Activated naive CD4-positive, alpha-beta T cell treated with anti-CD3 and anti-CD28 coated beads, Interleukin-2, amount 10 ng/mL, durations not matched to agents 7 days and 5 days (primary cell): ENCODE results near the gene ERRFI1.
A peak's percentile ranks its signal among the peaks of the same experiment; 100 is the strongest.

Experiments
- CTCF ChIA-PET: fragments of 350-600 bp; sonication (Branson Sonifier 250); formaldehyde crosslinking; loops from one replicate; lab custom pipeline; 2021; ENCODE audit warnings: antibody characterized with exemption; lab: Charles Lee
- DNase-seq: peaks from one replicate; pipeline ENCODE4 v3.0.0-alpha.2; 2020
- H3K27ac Mint-ChIP-seq: one replicate; pipeline ENCODE4 v1.8.0; 2021; ENCODE audit warnings: mild to moderate bottlenecking, moderate library complexity, mixed read lengths
- H3K27me3 Mint-ChIP-seq: one replicate; pipeline ENCODE4 v1.8.0; 2021; ENCODE audit warnings: mild to moderate bottlenecking, mixed read lengths
- H3K36me3 Mint-ChIP-seq: one replicate; pipeline ENCODE4 v1.8.0; 2021; ENCODE audit warnings: mixed read lengths
- H3K4me1 Mint-ChIP-seq: one replicate; pipeline ENCODE4 v1.8.0; 2021; ENCODE audit warnings: mixed read lengths
- H3K4me3 Mint-ChIP-seq: one replicate; pipeline ENCODE4 v1.8.0; 2021; ENCODE audit warnings: mild to moderate bottlenecking, moderate library complexity, mixed read lengths
- H3K9me3 Mint-ChIP-seq: one replicate; pipeline ENCODE4 v1.8.0; 2021; ENCODE audit warnings: mixed read lengths

ERRFI1 gene

GRCh38 chr1:7992885-7993284 is 33.2 kb downstream of the ERRFI1 start:
- DNase-seq: no peak
- peaks cover 14% of the 10 kb centered on the region for H3K36me3 Mint-ChIP-seq
- H3K9me3 Mint-ChIP-seq: no peaks in the 10 kb centered on the region
- no peaks in the 10 kb centered on the region for H3K4me1 Mint-ChIP-seq
- H3K4me3 Mint-ChIP-seq: no peak overlapping the region
- no peak overlapping the region for H3K27ac Mint-ChIP-seq
- no peaks in the 10 kb centered on the region for H3K27me3 Mint-ChIP-seq
- CTCF ChIA-PET: interaction anchor here (0.6 kb wide), 1 partner anchor 136 kb away, joined by 3 read pairs; no protein-coding TSS in a partner anchor

- CTCF ChIA-PET: interaction anchor here (0.8 to 1.4 kb wide), 2 partner anchors 10 to 357 kb away, joined by 3 read pairs; no protein-coding TSS in a partner anchor
- Mint-ChIP-seq H3K9me3 (no peaks in the 10 kb centered on the region), H3K27ac (no peak overlapping the region), H3K27me3 (no peaks in the 10 kb centered on the region), H3K4me1 (no peaks in the 10 kb centered on the region), H3K4me3 (no peak overlapping the region), H3K36me3 (peaks cover 13% of the 10 kb centered on the region)
- DNase-seq: no peak
Measured at GRCh38 chr1:7991504-7992440, 34.3 kb downstream of the ERRFI1 start.

- H3K4me3 Mint-ChIP-seq: no peak overlapping the region
- no peaks in the 10 kb centered on the region for H3K9me3 Mint-ChIP-seq
- H3K27ac Mint-ChIP-seq: peak overlapping the region; percentile 4
Measured at GRCh38 chr1:7989762-7990428, 36.2 kb downstream of the ERRFI1 start.

GRCh38 chr1:7988576-7988975 is 37.5 kb downstream of the ERRFI1 start:
- no peak for DNase-seq
- no peaks in the 10 kb centered on the region for H3K27me3 Mint-ChIP-seq
- no peaks in the 10 kb centered on the region for H3K4me1 Mint-ChIP-seq
- peaks cover 32% of the 10 kb centered on the region for H3K36me3 Mint-ChIP-seq
- H3K9me3 Mint-ChIP-seq: no peaks in the 10 kb centered on the region
- H3K4me3 Mint-ChIP-seq: no peak overlapping the region
- CTCF ChIA-PET: interaction anchor here (0.7 to 1.5 kb wide), 2 partner anchors 13 to 88 kb away, joined by 3 to 9 read pairs; no protein-coding TSS in a partner anchor
- no peak overlapping the region for H3K27ac Mint-ChIP-seq

More at GRCh38 chr1:7989762-7990428, 36.2 kb downstream of the ERRFI1 start:
- peaks cover 21% of the 10 kb centered on the region for H3K36me3 Mint-ChIP-seq
- H3K4me1 Mint-ChIP-seq: no peaks in the 10 kb centered on the region
- CTCF ChIA-PET: no interaction called here
- DNase-seq: no peak
- no peaks in the 10 kb centered on the region for H3K27me3 Mint-ChIP-seq

- no peaks in the 10 kb centered on the region for H3K27me3 Mint-ChIP-seq
- no peaks in the 10 kb centered on the region for H3K9me3 Mint-ChIP-seq
- peaks cover 36% of the 10 kb centered on the region for H3K36me3 Mint-ChIP-seq
- CTCF ChIA-PET: interaction anchor here (1.5 kb wide), 1 partner anchor 12 kb away, joined by 9 read pairs; no protein-coding TSS in a partner anchor
- H3K4me3 Mint-ChIP-seq: no peak overlapping the region
- H3K27ac Mint-ChIP-seq: no peak overlapping the region
- DNase-seq: no peak
- peaks cover under 1% of the 10 kb centered on the region for H3K4me1 Mint-ChIP-seq
Measured at GRCh38 chr1:7987528-7987927, 38.6 kb downstream of the ERRFI1 start.

GRCh38 chr1:7985851-7986612 is 40.1 kb downstream of the ERRFI1 start:
- Mint-ChIP-seq H3K9me3 (no peaks in the 10 kb centered on the region), H3K27ac (peak overlapping the region; percentile 39), H3K4me1 (peaks cover 4% of the 10 kb centered on the region), H3K4me3 (no peak overlapping the region), H3K36me3 (peaks cover 38% of the 10 kb centered on the region), H3K27me3 (no peaks in the 10 kb centered on the region)
- no peak for DNase-seq
- CTCF ChIA-PET: no interaction called here

- H3K4me3 Mint-ChIP-seq: no peak overlapping the region
- no peak overlapping the region for H3K27ac Mint-ChIP-seq
- DNase-seq: no peak
- H3K9me3 Mint-ChIP-seq: no peaks in the 10 kb centered on the region
- H3K4me1 Mint-ChIP-seq: peaks cover 4% of the 10 kb centered on the region
- CTCF ChIA-PET: interaction anchor here (0.9 to 2.1 kb wide), 2 partner anchors 9 to 30 kb away, joined by 3 to 5 read pairs; no protein-coding TSS in a partner anchor
- peaks cover 38% of the 10 kb centered on the region for H3K36me3 Mint-ChIP-seq
- no peaks in the 10 kb centered on the region for H3K27me3 Mint-ChIP-seq
Measured at GRCh38 chr1:7984811-7985210, 41.3 kb downstream of the ERRFI1 start.

GRCh38 chr1:7983086-7983778 is 42.9 kb downstream of the ERRFI1 start:
- no peak for DNase-seq
- CTCF ChIA-PET: interaction anchor here (0.6 to 4.5 kb wide), 9 partner anchors 8 to 333 kb away, joined by 3 to 28 read pairs (median 3); no protein-coding TSS in a partner anchor
- Mint-ChIP-seq H3K27me3 (no peaks in the 10 kb centered on the region), H3K4me1 (peaks cover 4% of the 10 kb centered on the region), H3K27ac (no peak overlapping the region), H3K36me3 (peaks cover 43% of the 10 kb centered on the region), H3K4me3 (no peak overlapping the region), H3K9me3 (no peaks in the 10 kb centered on the region)

GRCh38 chr1:7980984-7981383 is 45.1 kb downstream of the ERRFI1 start:
- no peak for DNase-seq
- Mint-ChIP-seq H3K27me3 (no peaks in the 10 kb centered on the region), H3K4me1 (peaks cover 4% of the 10 kb centered on the region), H3K9me3 (no peaks in the 10 kb centered on the region), H3K36me3 (peaks cover 43% of the 10 kb centered on the region), H3K27ac (no peak overlapping the region), H3K4me3 (no peak overlapping the region)
- CTCF ChIA-PET: interaction anchor here (0.7 to 4.5 kb wide), 5 partner anchors 10 to 447 kb away, joined by 3 to 28 read pairs (median 4); no protein-coding TSS in a partner anchor

GRCh38 chr1:7975212-7975865 is 50.8 kb downstream of the ERRFI1 start:
- DNase-seq: peak; percentile 46
- Mint-ChIP-seq H3K4me1 (no peaks in the 10 kb centered on the region), H3K27me3 (no peaks in the 10 kb centered on the region), H3K27ac (no peak overlapping the region), H3K4me3 (no peak overlapping the region), H3K36me3 (peaks cover 37% of the 10 kb centered on the region), H3K9me3 (no peaks in the 10 kb centered on the region)
- CTCF ChIA-PET: interaction anchor here (0.6 to 1.7 kb wide), 15 partner anchors 9 to 565 kb away, joined by 3 to 11 read pairs (median 5); partner anchors contain the start of gene PARK7

GRCh38 chr1:7973086-7973485 is 53.0 kb downstream of the ERRFI1 start:
- no peak for DNase-seq
- Mint-ChIP-seq H3K4me1 (no peaks in the 10 kb centered on the region), H3K4me3 (no peak overlapping the region), H3K36me3 (peaks cover 39% of the 10 kb centered on the region), H3K9me3 (no peaks in the 10 kb centered on the region), H3K27ac (no peak overlapping the region), H3K27me3 (no peaks in the 10 kb centered on the region)
- CTCF ChIA-PET: interaction anchor here (1.5 kb wide), 1 partner anchor 10 kb away, joined by 8 read pairs; no protein-coding TSS in a partner anchor

GRCh38 chr1:7972285-7972684 is 53.8 kb downstream of the ERRFI1 start:
- H3K4me3 Mint-ChIP-seq: no peak overlapping the region
- H3K27me3 Mint-ChIP-seq: no peaks in the 10 kb centered on the region
- no peak for DNase-seq
- peaks cover 2% of the 10 kb centered on the region for H3K4me1 Mint-ChIP-seq
- no peak overlapping the region for H3K27ac Mint-ChIP-seq
- CTCF ChIA-PET: interaction anchor here (1.5 kb wide), 1 partner anchor 11 kb away, joined by 8 read pairs; no protein-coding TSS in a partner anchor
- H3K9me3 Mint-ChIP-seq: no peaks in the 10 kb centered on the region
- peaks cover 39% of the 10 kb centered on the region for H3K36me3 Mint-ChIP-seq
